Astrocyte of the spinal cord (primary cell): ENCODE results near the gene TMEM255B.
"Not testable (repeated sequence)": the region's sequence is repeated elsewhere in the genome, so short reads cannot be mapped to it uniquely, and the experiment has no call there.

ENCODE experiments used
- DNase-seq: peaks from one replicate; pipeline ENCODE4 v3.0.0; 2011; ENCODE audit warnings: low read depth, low spot score
- H3K4me3 ChIP-seq: 2 replicates; pipeline ENCODE4 v1.5.1; 2011; ENCODE audit warnings: low read depth, mild to moderate bottlenecking, low read length, moderate library complexity
- CTCF ChIP-seq: IDR thresholded peaks from 2 replicates; pipeline ENCODE4 v1.5.1; 2012; ENCODE audit warnings: low read depth, mild to moderate bottlenecking, low read length, inconsistent platforms
- in situ Hi-C: cut with HindIII; loops from 2 replicates; pipeline ENCODE4 v1.10.0; 2017; ENCODE audit warnings: low sequenced_read_pairs

Gene TMEM255B

GRCh38 chr13:113749967-113750366 is 9.1 kb upstream of the TMEM255B start:
- in situ Hi-C loops, result no loop called here
- no peak overlapping the region for H3K4me3 ChIP-seq
- DNase-seq, result no peak
- no peak for TF ChIP-seq CTCF

GRCh38 chr13:113750554-113751399 is 8.2 kb upstream of the TMEM255B start:
- in situ Hi-C loops, result no loop called here
- H3K4me3 ChIP-seq, result no peak overlapping the region
- TF ChIP-seq CTCF, result no peak
- no peak for DNase-seq

GRCh38 chr13:113751491-113751890 is 7.5 kb upstream of the TMEM255B start:
- in situ Hi-C loops, result no loop called here
- TF ChIP-seq CTCF, result no peak
- DNase-seq, result no peak
- no peak overlapping the region for H3K4me3 ChIP-seq

- in situ Hi-C loops, DNase-seq, H3K4me3 ChIP-seq: not testable (repeated sequence)
Measured at GRCh38 chr13:113752211-113752986, 6.6 kb upstream of the TMEM255B start.

GRCh38 chr13:113753171-113753570 is 5.9 kb upstream of the TMEM255B start:
- in situ Hi-C loops, result no loop called here
- no peak for DNase-seq
- no peak overlapping the region for H3K4me3 ChIP-seq
- no peak for TF ChIP-seq CTCF

- TF ChIP-seq CTCF, result no peak
- no peak for DNase-seq
- no peak overlapping the region for H3K4me3 ChIP-seq
- in situ Hi-C loops, result no loop called here
Measured at GRCh38 chr13:113754242-113754641, 4.8 kb upstream of the TMEM255B start.

- no peak for DNase-seq
- no peak for TF ChIP-seq CTCF
- H3K4me3 ChIP-seq, result no peak overlapping the region
- in situ Hi-C loops, result no loop called here
Measured at GRCh38 chr13:113754691-113755090, 4.3 kb upstream of the TMEM255B start.
